ENCODE data around the gene HSF2BP.

DNA sequence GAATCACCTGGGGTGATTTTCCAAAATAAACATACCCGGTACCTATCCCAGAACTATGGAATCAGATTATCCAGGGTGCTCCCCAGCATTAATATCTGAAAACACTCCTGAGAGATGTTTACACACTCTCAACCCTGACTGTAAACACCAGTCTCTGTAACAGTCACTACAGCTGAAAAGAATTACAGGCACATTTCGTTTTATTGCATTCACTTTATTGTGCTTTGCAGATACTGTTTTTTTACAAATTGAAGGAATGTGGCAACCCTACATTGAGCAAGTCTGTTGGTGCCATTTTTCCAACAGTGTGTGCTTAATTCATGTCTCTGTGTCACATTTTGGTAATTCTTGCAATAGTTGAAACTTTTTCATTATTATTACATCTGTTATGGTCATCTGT, 31.8 kb downstream of the HSF2BP start:
- no peak for TF ChIP-seq EZH2 (IDR thresholded peaks at IDR 0.05; ENCODE audit: low read depth, low read length, severe bottlenecking)
- no peak for TF ChIP-seq RFX5 (IDR thresholded peaks at IDR 0.05; ENCODE audit: borderline replicate concordance, low read depth, low read length)
